SK-N-SH treated with all-trans-retinoic acid at 6 μM for 48 hours (cell line): Measurements from ENCODE around the gene QSOX1.

Source experiments
- ATAC-seq: fragments of 200-7000 bp; cut with Tn5 transposase; 3 replicates; pipeline ENCODE4 v1.9.1; 2020; ENCODE audit warnings: mild to moderate bottlenecking, moderate library complexity
- ARNTL ChIP-seq: fragments of 450-650 bp; formaldehyde crosslinking; IDR thresholded peaks from 2 replicates; pipeline ENCODE4 v1.5.0; 2020; ENCODE audit warnings: low read depth, mild to moderate bottlenecking, moderate library complexity, borderline replicate concordance
- BACH2 ChIP-seq: fragments of 250-450 bp; sonication (Bioruptor Pico); IDR thresholded peaks from 2 replicates; pipeline ENCODE4 v1.9.0; 2021; ENCODE audit warnings: mild to moderate bottlenecking, borderline replicate concordance
- CSDC2 ChIP-seq: fragments of 250-450 bp; sonication (Bioruptor Pico); IDR thresholded peaks from 2 replicates; pipeline ENCODE4 v1.5.0; 2020; ENCODE audit warnings: mild to moderate bottlenecking, moderate library complexity
- CSRNP3 ChIP-seq: fragments of 250-450 bp; sonication (Bioruptor Pico); IDR thresholded peaks from 2 replicates; pipeline ENCODE4 v1.5.1; 2021; ENCODE audit warnings: mild to moderate bottlenecking, moderate library complexity
- ESRRG ChIP-seq: fragments of 250-450 bp; sonication (Bioruptor Pico); IDR thresholded peaks from 2 replicates; pipeline ENCODE4 v1.6.1; 2021; ENCODE audit warnings: mild to moderate bottlenecking
- GLIS3 ChIP-seq: fragments of 250-450 bp; sonication (Bioruptor Pico); IDR thresholded peaks from 2 replicates; pipeline ENCODE4 v1.5.0; 2020; ENCODE audit warnings: mild to moderate bottlenecking, moderate library complexity
- PATZ1 ChIP-seq: fragments of 250-450 bp; sonication (Bioruptor Pico); IDR thresholded peaks from 2 replicates; pipeline ENCODE4 v1.8.0; 2020; ENCODE audit warnings: mild to moderate bottlenecking, moderate library complexity, borderline replicate concordance
- POU6F1 ChIP-seq: fragments of 250-450 bp; sonication (Bioruptor Pico); IDR thresholded peaks from 2 replicates; pipeline ENCODE4 v1.8.0; 2021; ENCODE audit warnings: low read depth, mild to moderate bottlenecking, moderate library complexity, borderline replicate concordance
- PPARA ChIP-seq: fragments of 250-450 bp; sonication (Bioruptor Pico); IDR thresholded peaks from 2 replicates; pipeline ENCODE4 v1.5.0; 2020; ENCODE audit warnings: mild to moderate bottlenecking, borderline replicate concordance
- RARB ChIP-seq: fragments of 250-450 bp; sonication (Bioruptor Pico); IDR thresholded peaks from 2 replicates; pipeline ENCODE4 v1.8.0; 2021; ENCODE audit warnings: mild to moderate bottlenecking, moderate library complexity
- SNAI2 ChIP-seq: fragments of 250-450 bp; sonication (Bioruptor Pico); IDR thresholded peaks from 2 replicates; pipeline ENCODE4 v1.5.0; 2020; ENCODE audit warnings: mild to moderate bottlenecking, moderate library complexity
- TCF4 ChIP-seq: fragments of 250-450 bp; sonication (Bioruptor Pico); IDR thresholded peaks from 2 replicates; pipeline ENCODE4 v1.8.0; 2021; ENCODE audit warnings: mild to moderate bottlenecking, moderate library complexity, borderline replicate concordance
- TOX ChIP-seq: fragments of 250-450 bp; sonication (Bioruptor Pico); IDR thresholded peaks from 2 replicates; pipeline ENCODE4 v1.8.0; 2021; ENCODE audit warnings: mild to moderate bottlenecking, moderate library complexity, borderline replicate concordance
- TSHZ2 ChIP-seq: fragments of 250-450 bp; sonication (Bioruptor Pico); IDR thresholded peaks from 2 replicates; pipeline ENCODE4 v1.5.0; 2020; ENCODE audit warnings: mild to moderate bottlenecking, moderate library complexity
- ZC3H10 ChIP-seq: fragments of 250-450 bp; sonication (Bioruptor Pico); IDR thresholded peaks from 2 replicates; pipeline ENCODE4 v1.5.1; 2021; ENCODE audit warnings: mild to moderate bottlenecking, moderate library complexity
- ZFP30 ChIP-seq: fragments of 450-650 bp; formaldehyde crosslinking; IDR thresholded peaks from 2 replicates; pipeline ENCODE4 v1.5.0; 2022; ENCODE audit warnings: mild to moderate bottlenecking, moderate library complexity
- ZNF565 ChIP-seq: fragments of 450-650 bp; formaldehyde crosslinking; conservative IDR thresholded peaks from 2 replicates; pipeline ENCODE4 v1.5.0; 2020; ENCODE audit warnings: low read depth, mild to moderate bottlenecking, moderate library complexity
- ZNF70 ChIP-seq: fragments of 450-650 bp; formaldehyde crosslinking; IDR thresholded peaks from 2 replicates; pipeline ENCODE4 v1.5.0; 2020; ENCODE audit warnings: mild to moderate bottlenecking, moderate library complexity
- ZNF8 ChIP-seq: fragments of 450-650 bp; formaldehyde crosslinking; IDR thresholded peaks from 2 replicates; pipeline ENCODE4 v1.5.0; 2020; ENCODE audit warnings: mild to moderate bottlenecking, moderate library complexity
- TF ChIP-seq, protein P1 (sequence below): fragments of 250-450 bp; sonication (Bioruptor Pico); IDR thresholded peaks from 2 replicates; pipeline ENCODE4 v1.5.1; 2020; ENCODE audit warnings: low read depth, mild to moderate bottlenecking, moderate library complexity

Gene QSOX1

GRCh38 chr1:180206581-180206980, 51.9 kb downstream of the QSOX1 start:
- ATAC-seq = no peak
- TF ChIP-seq ESRRG (no peak), ZNF8 (CRISPR knock-in tag) (no peak), TSHZ2 (no peak), BACH2 (no peak), ZNF70 (CRISPR knock-in tag) (no peak), PPARA (CRISPR knock-in tag) (no peak), TOX (no peak), ARNTL (CRISPR knock-in tag) (no peak), ZFP30 (CRISPR knock-in tag) (no peak), POU6F1 (no peak), GLIS3 (no peak), CSDC2 (CRISPR knock-in tag) (no peak), PATZ1 (no peak), CSRNP3 (CRISPR knock-in tag) (no peak), SNAI2 (CRISPR knock-in tag) (no peak)

DNA sequence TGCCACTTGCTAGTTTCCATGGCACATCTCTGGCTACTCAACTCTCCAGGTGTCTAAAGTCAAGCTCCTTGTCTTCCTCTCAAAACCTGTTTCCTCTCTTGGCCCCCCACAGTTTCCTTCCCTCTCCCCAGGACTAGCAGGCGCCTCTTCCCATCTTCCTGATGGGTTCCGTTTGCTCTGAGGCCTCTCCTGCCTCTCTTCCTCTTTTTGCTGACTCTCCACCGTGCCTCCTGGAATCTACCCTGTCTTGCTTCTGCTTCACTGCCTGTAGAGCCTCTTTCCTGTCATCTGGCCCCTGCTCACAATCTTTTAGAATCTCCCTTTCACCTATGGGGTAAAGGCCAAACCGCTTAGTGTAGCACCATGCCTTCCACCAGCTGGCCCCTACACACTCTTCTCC, 53.6 kb downstream of the QSOX1 start:
- no peak for ATAC-seq
- TF ChIP-seq, protein P1, sequence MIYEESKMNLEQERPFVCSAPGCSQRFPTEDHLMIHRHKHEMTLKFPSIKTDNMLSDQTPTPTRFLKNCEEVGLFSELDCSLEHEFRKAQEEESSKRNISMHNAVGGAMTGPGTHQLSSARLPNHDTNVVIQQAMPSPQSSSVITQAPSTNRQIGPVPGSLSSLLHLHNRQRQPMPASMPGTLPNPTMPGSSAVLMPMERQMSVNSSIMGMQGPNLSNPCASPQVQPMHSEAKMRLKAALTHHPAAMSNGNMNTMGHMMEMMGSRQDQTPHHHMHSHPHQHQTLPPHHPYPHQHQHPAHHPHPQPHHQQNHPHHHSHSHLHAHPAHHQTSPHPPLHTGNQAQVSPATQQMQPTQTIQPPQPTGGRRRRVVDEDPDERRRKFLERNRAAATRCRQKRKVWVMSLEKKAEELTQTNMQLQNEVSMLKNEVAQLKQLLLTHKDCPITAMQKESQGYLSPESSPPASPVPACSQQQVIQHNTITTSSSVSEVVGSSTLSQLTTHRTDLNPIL (CRISPR knock-in tag) = no peak
- TF ChIP-seq PATZ1 = no peak
- TF ChIP-seq ARNTL (CRISPR knock-in tag) = no peak
- TF ChIP-seq ZC3H10 (CRISPR knock-in tag) = no peak
- no peak for TF ChIP-seq TCF4

DNA sequence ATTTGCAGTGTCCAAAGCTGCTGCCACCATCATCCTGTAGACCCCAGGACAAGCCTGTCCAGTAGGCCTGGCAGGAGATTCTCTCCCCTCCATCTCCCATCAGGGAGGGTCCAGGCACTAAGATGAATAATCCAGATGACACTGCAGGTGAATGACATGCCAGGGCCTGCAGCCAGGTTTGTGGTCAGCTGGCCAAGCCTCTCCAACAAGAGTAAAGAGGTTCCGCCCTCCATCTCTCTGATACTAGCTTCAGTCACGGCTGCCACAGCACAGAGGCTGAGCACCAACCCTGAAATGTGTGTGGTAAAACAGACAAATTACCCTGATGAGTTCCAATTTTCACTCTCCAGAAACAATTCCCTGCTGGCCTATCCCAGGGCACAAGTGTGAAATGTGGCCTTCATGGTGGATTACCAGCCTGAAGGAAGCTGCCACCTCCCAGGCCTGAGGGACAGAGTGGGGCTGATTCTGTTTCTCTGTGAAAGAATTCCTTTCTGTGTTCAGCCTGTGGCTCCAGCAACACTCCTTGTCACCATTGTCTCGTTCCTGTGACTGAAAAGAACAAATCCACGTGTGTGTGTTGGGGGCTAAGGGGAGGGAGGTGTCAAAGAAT, 55.4 kb downstream of the QSOX1 start:
- no peak for ATAC-seq

More for the DNA sequence above, 55.4 kb downstream of the QSOX1 start:
- TF ChIP-seq ZNF565 (CRISPR knock-in tag) = no peak
- TF ChIP-seq GLIS3 = no peak
- TF ChIP-seq ZC3H10 (CRISPR knock-in tag) = no peak
- no peak for TF ChIP-seq RARB
- TF ChIP-seq ESRRG = no peak
- no peak for TF ChIP-seq BACH2
- no peak for TF ChIP-seq ZNF8 (CRISPR knock-in tag)
- no peak for TF ChIP-seq TSHZ2
